PC-3 (cell line): ENCODE data around the gene PHF13. TPM values are rescaled to one million over a fixed set of nuclear protein-coding genes. Genes with fewer than 3 reads are reported as not detected.

Experiments used
- ATAC-seq: fragments of 200-7000 bp; cut with Tn5 transposase; 2 replicates; pipeline ENCODE4 v1.9.1; 2020; ENCODE audit warnings: mild to moderate bottlenecking, moderate library complexity
- BruUV-seq: library from RNA; stranded (reverse); fragments of 400-500 nt; replicated peaks from 2 replicates; lab custom pipeline; 2021; lab: Mats Ljungman, UMichigan
- CTCF ChIA-PET: fragments of 300-600 bp; sonication (Branson Sonifier 250); formaldehyde crosslinking; loops from one replicate; lab custom pipeline; 2022; ENCODE audit warnings: antibody characterized with exemption; lab: Charles Lee
- POLR2A ChIA-PET: fragments of 300-600 bp; sonication (Branson Sonifier 250); formaldehyde crosslinking; loops from one replicate; lab custom pipeline; 2022; ENCODE audit warnings: antibody characterized with exemption; ENCODE audit not compliant: unreplicated experiment; lab: Charles Lee
- DNase-seq: peaks from one replicate; pipeline ENCODE4 v3.0.0-alpha.2; 2015
- H2AFZ ChIP-seq: fragments of 300-600 bp; sonication (generic); 2 replicates; pipeline ENCODE4 v1.6.0; 2016; ENCODE audit warnings: antibody characterized with exemption, low read length
- H3F3A ChIP-seq: fragments of 300-600 bp; sonication (generic); one replicate; pipeline ENCODE4 v1.6.0; 2017; ENCODE audit warnings: antibody characterized with exemption, low read length, control low read depth, mild to moderate bottlenecking; ENCODE audit not compliant: unreplicated experiment
- H3K27ac ChIP-seq: fragments of 300-600 bp; sonication (generic); 2 replicates; pipeline ENCODE4 v1.5.1; 2016; ENCODE audit warnings: mild to moderate bottlenecking, low read length
- H3K27me3 ChIP-seq: fragments of 300-600 bp; sonication (generic); 2 replicates; pipeline ENCODE4 v1.6.1; 2016; ENCODE audit warnings: low read length, mixed read lengths
- H3K36me3 ChIP-seq: fragments of 300-600 bp; sonication (generic); 2 replicates; pipeline ENCODE4 v1.6.1; 2016; ENCODE audit warnings: low read depth, mixed run types, low read length, mixed read lengths
- H3K4me1 ChIP-seq: fragments of 300-600 bp; sonication (generic); 2 replicates; pipeline ENCODE4 v1.5.1; 2016; ENCODE audit warnings: low read length; ENCODE audit not compliant: insufficient read depth
- H3K4me2 ChIP-seq: fragments of 300-600 bp; sonication (generic); 2 replicates; pipeline ENCODE4 v1.6.0; 2016; ENCODE audit warnings: low read length
- H3K4me3 ChIP-seq: fragments of 300-600 bp; sonication (generic); 2 replicates; pipeline ENCODE4 v1.5.1; 2016; ENCODE audit warnings: mild to moderate bottlenecking, low read length, mixed read lengths
- H3K79me2 ChIP-seq: fragments of 300-600 bp; sonication (generic); 2 replicates; pipeline ENCODE4 v1.6.1; 2017; ENCODE audit warnings: low read length, mixed read lengths
- H3K9ac ChIP-seq: fragments of 300-600 bp; sonication (generic); 2 replicates; pipeline ENCODE4 v1.6.0; 2016; ENCODE audit warnings: mild to moderate bottlenecking, low read length
- H3K9me2 ChIP-seq: fragments of 300-600 bp; sonication (generic); replicated peaks from 2 replicates; pipeline ENCODE4 v1.6.1; 2016; ENCODE audit warnings: mixed run types, low read length, mixed read lengths
- H3K9me3 ChIP-seq: fragments of 300-600 bp; sonication (generic); 2 replicates; pipeline ENCODE4 v1.6.1; 2016; ENCODE audit warnings: low read length, mixed read lengths
- H4K20me1 ChIP-seq: fragments of 300-600 bp; sonication (generic); 2 replicates; pipeline ENCODE4 v1.6.1; 2016; ENCODE audit warnings: low read length, mixed read lengths
- CTCF ChIP-seq: fragments of 300-600 bp; sonication (generic); conservative IDR thresholded peaks from 2 replicates; pipeline ENCODE4 v1.5.1; 2017; ENCODE audit warnings: antibody characterized with exemption, low read depth, mild to moderate bottlenecking, low read length
- EZH2 ChIP-seq: fragments of 300-600 bp; sonication (generic); IDR thresholded peaks from one replicate; pipeline ENCODE4 v1.6.1; 2017; ENCODE audit warnings: antibody characterized with exemption, mild to moderate bottlenecking, low read length; ENCODE audit not compliant: unreplicated experiment
- EZH2phosphoT487 ChIP-seq: fragments of 300-600 bp; sonication (generic); IDR thresholded peaks from 2 replicates; pipeline ENCODE4 v1.6.1; 2018; ENCODE audit warnings: mild to moderate bottlenecking, antibody characterized with exemption, low read length, borderline replicate concordance
- intact Hi-C: fragments of 100-400 bp; cut with micrococcal nuclease; formaldehyde crosslinking; loops from 2 replicates; pipeline ENCODE4 v1.9.0; 2023
- total RNA-seq: library from RNA; depleted of rRNA; stranded (reverse); fragments of >200 nt; gene quantifications from 2 replicates; pipeline ENCODE4 v1.2.3, GENCODE V29; 2014

PHF13 gene
- total RNA-seq, 1 experiment from 2014 or later = 13.2 TPM

GRCh38 chr1:6594977-6595740 is 18.4 kb upstream of the PHF13 start:
- no peak for TF ChIP-seq CTCF
- Histone ChIP-seq H2AFZ (no peak overlapping the region), H3K27me3 (no peaks in the 10 kb centered on the region), H3K4me3 (no peak overlapping the region), H3K27ac (no peak overlapping the region), H3K36me3 (peaks cover 67% of the 10 kb centered on the region), H3K79me2 (peaks cover 59% of the 10 kb centered on the region), H3K9me2 (no peaks in the 10 kb centered on the region), H3F3A (no peaks in the 10 kb centered on the region), H3K4me2 (no peak overlapping the region), H3K4me1 (peaks cover 12% of the 10 kb centered on the region), H4K20me1 (peaks cover 76% of the 10 kb centered on the region), H3K9me3 (no peaks in the 10 kb centered on the region), H3K9ac (no peak overlapping the region)
- intact Hi-C loops = no loop called here
- CTCF ChIA-PET = no interaction called here
- BruUV-seq = no TSS peak
- DNase-seq (no peak), ATAC-seq (no peak)
- POLR2A ChIA-PET = no interaction called here

GRCh38 chr1:6596351-6596750 is 17.2 kb upstream of the PHF13 start:
- ChIA-PET CTCF (no interaction called here), POLR2A (no interaction called here)
- no peaks in the 10 kb centered on the region for H3K9me2 ChIP-seq
- H3K36me3 ChIP-seq = peaks cover 64% of the 10 kb centered on the region
- intact Hi-C loops = no loop called here
- BruUV-seq = no TSS peak
- no peak overlapping the region for H2AFZ ChIP-seq
- H3K4me3 ChIP-seq = no peak overlapping the region
- no peaks in the 10 kb centered on the region for H3K27me3 ChIP-seq
- no peak overlapping the region for H3K4me2 ChIP-seq
- TF ChIP-seq CTCF (no peak), EZH2phosphoT487 (no peak), EZH2 (no peak)
- H3K9ac ChIP-seq = no peak overlapping the region
- ATAC-seq (no peak), DNase-seq (no peak)
- H4K20me1 ChIP-seq = peaks cover 73% of the 10 kb centered on the region
- H3K4me1 ChIP-seq = peaks cover 16% of the 10 kb centered on the region
- no peaks in the 10 kb centered on the region for H3K9me3 ChIP-seq
- H3K27ac ChIP-seq = no peak overlapping the region
- no peaks in the 10 kb centered on the region for H3F3A ChIP-seq
- H3K79me2 ChIP-seq = peaks cover 71% of the 10 kb centered on the region
